HuH-7 (cell line): Measurements from ENCODE around the gene CDH4.

ENCODE experiments used
- DNase-seq: peaks from one replicate; pipeline ENCODE4 v3.0.0; 2011; ENCODE audit warnings: low spot score

CDH4 gene

DNA sequence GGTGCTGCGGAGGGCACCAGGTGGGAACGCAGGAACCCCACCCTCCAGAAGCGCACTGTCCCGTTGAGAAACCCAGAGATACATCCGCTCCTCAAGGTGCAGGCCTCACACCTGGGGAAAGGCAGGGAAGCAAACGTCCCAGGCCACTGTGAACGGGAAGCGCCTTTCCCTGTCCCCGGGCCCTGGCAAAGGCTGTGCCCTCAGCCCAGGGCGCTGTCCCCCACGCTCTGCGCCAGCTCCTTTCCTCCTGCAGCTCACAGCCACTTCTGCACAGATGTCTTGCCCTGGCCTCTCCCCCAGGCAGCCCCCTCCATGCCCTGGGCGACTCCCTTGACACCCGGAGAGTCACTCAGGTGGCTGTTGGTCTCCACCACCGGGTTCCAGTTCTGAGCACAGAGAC lies 609.8 kb downstream of the CDH4 start:
- no peak for DNase-seq

DNA sequence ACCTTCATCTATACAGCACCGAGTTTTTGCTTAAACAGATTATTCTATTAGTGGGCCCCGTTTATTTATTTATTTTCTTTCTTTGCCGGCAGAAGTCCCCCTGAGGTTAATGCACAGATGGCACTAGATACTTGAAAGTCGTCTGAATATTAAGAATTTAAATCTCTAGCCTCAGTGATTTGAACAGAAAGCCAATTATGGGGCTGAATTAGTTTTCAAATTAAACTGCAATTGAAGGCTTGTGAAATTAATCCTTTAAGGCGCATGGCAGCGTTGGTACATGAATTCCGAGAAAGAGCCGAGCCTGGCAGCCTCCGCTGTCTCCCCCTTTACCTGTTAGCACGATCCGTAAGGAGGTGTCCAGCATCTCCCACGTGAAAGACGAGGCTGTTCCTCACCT lies 610.8 kb downstream of the CDH4 start:
- no peak for DNase-seq

GRCh38 chr20:61864481-61864880 lies 612.4 kb downstream of the CDH4 start:
- no peak for DNase-seq

- DNase-seq: no peak
Observed at GRCh38 chr20:61865353-61865752, 613.3 kb downstream of the CDH4 start.

DNA sequence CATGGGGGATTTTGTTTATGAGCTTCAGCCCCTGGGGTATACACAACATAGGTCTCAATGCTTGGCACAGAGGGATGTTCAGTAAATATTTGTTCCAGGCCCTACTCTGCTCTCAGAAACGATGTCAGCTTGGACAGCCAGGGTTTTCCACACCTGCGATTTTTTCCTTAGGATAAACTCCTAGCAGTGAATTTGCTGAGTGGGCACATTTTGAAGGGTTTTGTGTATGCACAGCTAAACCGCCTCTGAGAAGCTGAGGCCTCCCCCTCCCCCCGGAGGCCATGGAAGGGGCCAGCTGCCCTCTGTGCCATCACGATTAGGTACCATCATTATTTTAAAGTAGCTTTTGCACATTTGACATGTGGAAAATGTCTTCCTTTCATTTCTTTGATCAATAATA lies 614.1 kb downstream of the CDH4 start:
- no peak for DNase-seq

DNA sequence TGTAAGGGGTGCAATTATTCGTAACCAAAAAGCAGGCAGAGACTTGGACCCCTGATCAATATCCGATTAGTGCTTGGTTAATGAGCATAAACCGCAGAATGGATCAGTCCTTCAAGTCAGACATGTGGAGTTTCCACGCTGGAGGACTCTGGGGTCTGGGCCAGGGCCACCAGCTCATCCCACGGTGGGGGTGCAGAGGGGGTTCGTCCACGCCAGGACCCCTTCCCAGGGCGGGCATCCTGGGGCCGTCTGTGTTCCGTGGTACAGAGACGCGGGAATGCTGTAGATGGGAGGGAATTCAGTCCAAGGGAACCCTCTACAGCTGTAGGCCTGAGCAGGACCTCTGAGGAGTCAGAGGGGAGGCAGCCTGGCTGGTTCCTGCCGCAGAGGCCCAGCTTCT lies 615.9 kb downstream of the CDH4 start:
- no peak for DNase-seq

DNA sequence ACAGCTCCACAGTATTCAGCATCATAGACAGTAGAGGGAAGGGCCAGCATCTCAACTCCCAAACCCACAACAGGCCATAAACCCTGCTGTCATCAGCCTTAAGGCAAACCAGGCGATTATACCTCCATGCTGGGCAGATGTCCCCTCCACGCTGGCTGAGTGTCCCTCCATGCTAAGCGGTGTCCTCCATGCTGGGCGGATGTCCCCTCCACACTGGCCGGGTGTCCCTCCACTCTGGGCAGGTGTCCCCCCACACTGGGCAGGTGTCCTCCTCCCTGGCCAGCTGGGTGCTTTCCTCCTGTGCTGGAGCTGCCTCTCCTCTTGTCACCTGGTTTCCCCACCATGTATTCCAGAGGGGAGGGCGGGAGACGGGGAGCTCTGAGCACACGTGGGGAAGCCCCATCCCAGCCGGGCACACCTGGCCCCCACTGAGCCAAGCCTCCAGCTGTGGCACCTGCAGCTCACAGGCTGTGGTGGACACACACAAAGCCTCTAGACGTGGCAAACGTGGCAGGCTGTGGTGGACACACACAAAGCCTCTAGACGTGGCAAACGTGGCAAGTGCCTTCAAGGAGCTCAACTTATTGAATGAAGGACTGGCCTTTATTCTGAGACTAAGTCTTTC lies 616.5 kb downstream of the CDH4 start:
- DNase-seq: no peak

DNA sequence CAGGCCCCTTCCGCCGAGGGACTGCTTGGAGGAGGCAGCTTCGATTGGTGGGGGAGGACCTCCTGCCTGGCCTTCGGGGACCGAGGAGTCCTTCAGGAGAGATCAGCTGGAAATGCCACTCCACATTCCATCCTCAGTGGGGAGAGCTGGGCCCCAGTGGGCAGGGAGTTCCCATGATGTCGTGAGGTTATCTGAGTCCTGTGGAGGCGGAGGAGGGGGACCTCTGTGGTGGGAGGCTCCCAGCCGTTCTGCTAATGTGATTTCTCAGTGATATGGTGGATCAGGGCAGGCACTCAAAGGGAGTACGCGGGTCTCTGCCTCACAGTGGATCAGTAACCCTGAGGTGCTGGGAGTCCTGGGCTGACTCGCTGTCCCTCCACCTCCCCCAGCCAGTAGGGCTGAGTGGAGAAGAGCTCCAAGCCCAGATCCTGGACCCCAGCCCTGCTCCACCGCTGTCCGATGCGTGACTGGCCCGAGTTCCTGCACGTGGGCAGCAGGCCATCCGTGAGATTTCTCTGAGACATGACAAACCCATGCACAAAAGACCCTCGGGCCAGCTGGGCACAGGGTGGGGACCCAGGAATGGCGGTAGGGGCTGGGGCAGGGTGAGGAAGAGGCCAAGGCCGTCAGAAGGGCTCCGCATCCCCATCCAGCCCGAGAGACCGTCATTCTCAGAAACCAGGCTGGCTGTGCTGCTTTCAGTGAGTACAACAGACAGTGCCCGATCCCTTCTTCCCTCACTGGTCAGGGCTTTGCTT lies 617.9 kb downstream of the CDH4 start:
- no peak for DNase-seq

DNA sequence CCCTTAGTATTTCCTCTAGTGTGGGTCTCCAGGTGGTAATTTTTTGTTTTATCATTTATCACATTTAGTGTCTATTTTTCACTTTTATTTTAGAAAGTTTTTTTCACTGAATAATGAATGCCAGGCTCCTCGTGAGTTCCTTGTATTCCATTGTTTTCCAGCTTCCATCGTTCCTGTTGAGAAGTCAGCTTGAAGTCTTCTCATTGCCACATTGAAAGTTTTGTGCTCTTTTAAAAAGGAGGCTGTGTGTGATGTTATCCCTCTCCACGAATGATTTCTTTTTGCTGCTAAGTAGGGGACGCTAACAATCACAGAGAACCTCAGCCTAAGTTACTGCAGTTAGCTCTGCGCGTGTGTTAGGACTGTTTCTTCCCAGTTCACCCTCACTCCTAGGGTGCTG lies 619.1 kb downstream of the CDH4 start:
- DNase-seq: no peak

DNA sequence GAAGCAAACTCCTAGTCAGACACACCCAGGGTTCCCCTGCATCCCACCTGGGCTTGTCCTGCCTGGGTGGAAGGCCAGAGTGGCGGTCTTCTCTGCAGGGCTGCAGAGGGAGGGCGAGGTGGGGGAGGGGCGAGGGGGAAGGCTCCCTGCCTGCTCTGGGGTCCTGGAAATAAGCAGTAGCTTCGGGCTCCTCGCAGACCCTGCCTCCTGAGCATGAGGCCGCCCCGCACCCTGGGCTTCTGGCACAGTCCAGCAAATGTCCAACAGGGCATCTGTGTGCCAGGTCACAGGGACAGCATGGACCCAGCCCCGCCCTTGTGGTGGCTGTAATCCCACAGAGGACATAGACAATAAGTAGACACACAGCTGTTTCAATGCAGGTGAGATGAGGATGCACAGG lies 619.9 kb downstream of the CDH4 start:
- DNase-seq: no peak

GRCh38 chr20:61872371-61872900 lies 620.4 kb downstream of the CDH4 start:
- DNase-seq: no peak

DNA sequence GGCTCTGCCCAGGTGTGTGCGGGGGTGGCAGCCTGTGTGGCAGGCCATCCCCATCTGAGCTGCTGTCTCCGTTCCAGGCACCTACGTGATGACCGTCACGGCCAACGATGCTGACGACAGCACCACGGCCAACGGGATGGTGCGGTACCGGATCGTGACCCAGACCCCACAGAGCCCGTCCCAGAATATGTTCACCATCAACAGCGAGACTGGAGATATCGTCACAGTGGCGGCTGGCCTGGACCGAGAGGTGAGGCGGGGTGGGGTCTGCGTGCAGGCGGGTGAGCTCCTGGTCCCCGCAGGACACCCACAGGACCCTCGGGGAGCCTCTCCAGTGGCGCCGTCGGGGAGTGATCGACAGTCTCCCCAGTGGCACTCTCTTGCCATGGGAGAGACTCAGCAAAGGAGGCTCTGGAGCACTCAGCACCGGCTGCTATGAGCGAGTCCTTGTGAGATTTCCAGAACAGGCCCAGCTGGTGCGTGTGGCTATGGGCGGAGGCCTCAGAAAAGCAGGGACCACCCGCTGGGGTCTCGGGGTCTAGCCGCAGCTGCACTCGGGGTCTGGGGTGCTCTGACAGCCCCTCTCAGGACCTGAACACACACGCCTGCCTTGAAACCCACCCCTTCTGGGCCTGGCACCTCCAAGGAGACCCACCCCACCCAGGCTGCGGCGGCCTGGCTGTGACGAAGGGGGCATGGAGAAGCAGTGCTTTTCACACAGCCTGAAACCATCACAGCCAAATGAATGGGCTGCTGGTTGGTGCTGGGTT lies 621.8 kb downstream of the CDH4 start:
- DNase-seq: no peak

- peak; percentile 72 for DNase-seq
Observed at GRCh38 chr20:61874421-61875068, 622.5 kb downstream of the CDH4 start.

DNA sequence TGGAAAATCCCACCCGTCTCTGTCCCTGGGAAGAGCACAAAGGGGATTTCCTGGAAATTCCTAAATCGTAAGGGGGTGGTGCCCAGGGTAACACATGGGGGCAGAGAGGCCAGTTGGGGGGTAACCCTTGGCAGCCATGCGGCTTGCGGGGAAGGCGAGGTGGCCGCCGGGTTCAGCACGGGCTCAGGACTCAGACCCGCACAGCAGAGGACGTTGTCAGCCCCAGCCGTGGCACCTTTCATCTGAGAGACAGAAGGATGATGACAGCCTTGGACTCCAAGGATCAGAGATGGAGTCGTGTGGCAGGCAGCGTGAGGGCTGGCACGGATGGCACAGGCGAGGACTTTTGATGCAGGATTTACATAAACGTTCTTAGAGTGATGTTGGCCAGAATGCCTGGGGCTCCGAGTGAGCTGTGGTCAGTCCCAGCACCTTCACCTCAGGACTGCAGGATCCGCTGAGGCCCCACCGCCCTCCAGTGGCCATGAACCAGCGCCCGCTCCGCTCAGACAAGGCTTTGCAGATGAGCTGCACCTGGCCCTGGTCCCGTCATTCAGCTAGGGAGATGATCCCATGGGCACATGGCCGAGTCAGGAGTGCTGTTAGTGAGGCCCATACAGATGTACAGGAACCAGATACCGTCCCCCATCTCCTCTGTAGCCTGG lies 623.3 kb downstream of the CDH4 start:
- DNase-seq: no peak

- DNase-seq: no peak
Observed at GRCh38 chr20:61875996-61876395, 623.9 kb downstream of the CDH4 start.

GRCh38 chr20:61876952-61877728 lies 625.1 kb downstream of the CDH4 start:
- DNase-seq: no peak

DNA sequence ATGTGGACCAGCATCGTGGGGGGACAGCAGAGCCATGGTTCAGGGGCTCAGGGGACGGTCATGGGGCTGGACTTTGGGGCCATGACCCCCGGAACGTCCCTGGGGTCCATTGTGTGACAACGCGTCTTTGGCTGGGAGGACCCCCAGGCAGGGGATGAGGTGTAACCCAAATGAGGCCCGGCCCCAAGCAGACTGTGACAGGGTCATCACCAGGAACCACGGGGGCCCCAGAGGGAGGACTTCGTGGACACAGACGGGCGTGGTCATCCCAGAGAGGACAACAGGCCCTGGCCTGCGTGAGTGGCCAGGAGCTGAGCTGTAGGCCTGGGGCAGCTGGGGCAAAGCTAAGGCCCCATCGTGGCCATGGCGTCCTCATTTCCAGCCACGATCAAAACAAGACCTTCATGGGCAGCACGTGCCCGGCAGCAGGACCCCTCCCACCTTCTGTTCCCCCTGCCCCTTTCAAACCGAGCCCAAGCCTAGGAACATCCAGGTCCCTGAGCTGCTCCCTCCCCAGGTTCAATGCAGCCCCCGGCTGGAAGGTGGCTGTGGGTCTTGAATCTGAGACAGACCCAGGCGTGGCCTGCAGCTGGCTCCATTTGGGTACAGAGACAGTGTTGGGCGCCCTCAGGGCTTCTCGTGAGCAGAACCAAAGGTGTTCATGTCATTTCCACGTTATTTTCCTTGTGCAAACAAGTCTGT lies 625.9 kb downstream of the CDH4 start:
- DNase-seq: no peak

- DNase-seq: no peak
Observed at GRCh38 chr20:61878478-61879302, 626.6 kb downstream of the CDH4 start.

DNA sequence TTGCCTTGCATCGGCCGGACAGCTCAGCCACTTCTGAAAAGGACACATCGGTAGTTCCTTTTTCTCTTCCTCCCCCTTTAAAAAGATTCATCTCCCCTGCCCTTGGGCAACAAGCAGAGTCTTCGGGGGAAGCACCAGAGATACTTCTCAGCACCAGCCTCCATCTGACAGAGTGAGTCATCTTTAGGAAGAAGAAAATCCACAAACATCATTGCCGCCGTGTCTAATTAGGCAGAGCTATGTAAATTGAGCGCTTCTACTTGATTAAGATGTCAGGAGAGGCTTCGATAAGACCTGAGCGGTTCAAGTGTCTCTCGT lies 627.2 kb downstream of the CDH4 start:
- DNase-seq: no peak

- DNase-seq: no peak
Observed at GRCh38 chr20:61879694-61880093, 627.6 kb downstream of the CDH4 start.
